ENCODE data around the gene POLR3K. TPM values are rescaled to one million over a fixed set of nuclear protein-coding genes. Genes with fewer than 3 reads are reported as not detected.
A peak's percentile ranks its signal among the peaks of the same experiment; 100 is the strongest.

The POLR3K gene
- total RNA-seq, 1 donor from 2014 or later = 26.5 TPM

GRCh38 chr16:78444-79150, 25.2 kb upstream of the POLR3K start:
- Mint-ChIP-seq H3K27me3 (peaks cover 6% of the 10 kb centered on the region), H3K4me3 (peak overlapping the region; percentile 91), H3K4me1 (peaks cover 40% of the 10 kb centered on the region), H3K36me3 (ENCODE audit: low read depth) (peaks cover 17% of the 10 kb centered on the region), H3K27ac (peak overlapping the region; percentile 88), H3K9me3 (no peaks in the 10 kb centered on the region)
- ChIA-PET POLR2A (interaction anchor here (0.9 to 2.6 kb wide), 6 partner anchors 11 to 283 kb away, joined by 4 to 16 read pairs (median 8); partner anchors contain the start of genes POLR3K and SNRNP25), CTCF (interaction anchor here (1.9 to 3.2 kb wide), 2 partner anchors 13 to 18 kb away, joined by 4 to 19 read pairs; no protein-coding TSS in a partner anchor)
- DNase-seq = no peak
- TF ChIP-seq, protein P1, sequence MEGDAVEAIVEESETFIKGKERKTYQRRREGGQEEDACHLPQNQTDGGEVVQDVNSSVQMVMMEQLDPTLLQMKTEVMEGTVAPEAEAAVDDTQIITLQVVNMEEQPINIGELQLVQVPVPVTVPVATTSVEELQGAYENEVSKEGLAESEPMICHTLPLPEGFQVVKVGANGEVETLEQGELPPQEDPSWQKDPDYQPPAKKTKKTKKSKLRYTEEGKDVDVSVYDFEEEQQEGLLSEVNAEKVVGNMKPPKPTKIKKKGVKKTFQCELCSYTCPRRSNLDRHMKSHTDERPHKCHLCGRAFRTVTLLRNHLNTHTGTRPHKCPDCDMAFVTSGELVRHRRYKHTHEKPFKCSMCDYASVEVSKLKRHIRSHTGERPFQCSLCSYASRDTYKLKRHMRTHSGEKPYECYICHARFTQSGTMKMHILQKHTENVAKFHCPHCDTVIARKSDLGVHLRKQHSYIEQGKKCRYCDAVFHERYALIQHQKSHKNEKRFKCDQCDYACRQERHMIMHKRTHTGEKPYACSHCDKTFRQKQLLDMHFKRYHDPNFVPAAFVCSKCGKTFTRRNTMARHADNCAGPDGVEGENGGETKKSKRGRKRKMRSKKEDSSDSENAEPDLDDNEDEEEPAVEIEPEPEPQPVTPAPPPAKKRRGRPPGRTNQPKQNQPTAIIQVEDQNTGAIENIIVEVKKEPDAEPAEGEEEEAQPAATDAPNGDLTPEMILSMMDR (IDR thresholded peaks at IDR 0.05) = no peak
- peak; percentile 19 for ATAC-seq (ENCODE audit: low read depth)
- intact Hi-C loops (cut with micrococcal nuclease) = loop anchor here (2.0 kb wide), 1 partner anchor 60 kb away; the partner anchor contains the start of gene NPRL3

GRCh38 chr16:77807-78443, 24.5 kb upstream of the POLR3K start, which contains the start of gene MPG:
Gene MPG, plus strand, starts transcription at chr16:78225. Its CDS starts 85 bp downstream, at chr16:78310.
- ChIA-PET POLR2A (interaction anchor here (0.8 to 2.6 kb wide), 8 partner anchors 12 to 284 kb away, joined by 3 to 16 read pairs (median 4); partner anchors contain the start of genes NPRL3, POLR3K and SNRNP25), CTCF (interaction anchor here (1.4 to 3.2 kb wide), 2 partner anchors 12 to 19 kb away, joined by 12 to 19 read pairs; no protein-coding TSS in a partner anchor)
- ATAC-seq (ENCODE audit: low read depth) (peak; percentile 88), DNase-seq (peak; percentile 86)
- TF ChIP-seq, protein P1 (IDR thresholded peaks at IDR 0.05) = no peak
- H3K27me3 Mint-ChIP-seq = peaks cover 9% of the 10 kb centered on the region
- peak within 1 kb of the TSS; percentile 88 for H3K27ac Mint-ChIP-seq
- H3K4me3 Mint-ChIP-seq = peak within 1 kb of the TSS; percentile 91
- peaks cover 16% of the 10 kb centered on the region for H3K36me3 Mint-ChIP-seq (ENCODE audit: low read depth)
- H3K4me1 Mint-ChIP-seq = peaks cover 35% of the 10 kb centered on the region
- no peaks in the 10 kb centered on the region for H3K9me3 Mint-ChIP-seq
- intact Hi-C loops (cut with micrococcal nuclease) = loop anchor here (1.0 to 2.0 kb wide), 3 partner anchors 13 to 61 kb away; partner anchors contain the start of genes NPRL3, POLR3K and SNRNP25

GRCh38 chr16:77273-77806, 23.9 kb upstream of the POLR3K start:
- peak overlapping the region; percentile 56 for H3K27ac Mint-ChIP-seq
- peak; percentile 42 for ATAC-seq (ENCODE audit: low read depth)

DNA sequence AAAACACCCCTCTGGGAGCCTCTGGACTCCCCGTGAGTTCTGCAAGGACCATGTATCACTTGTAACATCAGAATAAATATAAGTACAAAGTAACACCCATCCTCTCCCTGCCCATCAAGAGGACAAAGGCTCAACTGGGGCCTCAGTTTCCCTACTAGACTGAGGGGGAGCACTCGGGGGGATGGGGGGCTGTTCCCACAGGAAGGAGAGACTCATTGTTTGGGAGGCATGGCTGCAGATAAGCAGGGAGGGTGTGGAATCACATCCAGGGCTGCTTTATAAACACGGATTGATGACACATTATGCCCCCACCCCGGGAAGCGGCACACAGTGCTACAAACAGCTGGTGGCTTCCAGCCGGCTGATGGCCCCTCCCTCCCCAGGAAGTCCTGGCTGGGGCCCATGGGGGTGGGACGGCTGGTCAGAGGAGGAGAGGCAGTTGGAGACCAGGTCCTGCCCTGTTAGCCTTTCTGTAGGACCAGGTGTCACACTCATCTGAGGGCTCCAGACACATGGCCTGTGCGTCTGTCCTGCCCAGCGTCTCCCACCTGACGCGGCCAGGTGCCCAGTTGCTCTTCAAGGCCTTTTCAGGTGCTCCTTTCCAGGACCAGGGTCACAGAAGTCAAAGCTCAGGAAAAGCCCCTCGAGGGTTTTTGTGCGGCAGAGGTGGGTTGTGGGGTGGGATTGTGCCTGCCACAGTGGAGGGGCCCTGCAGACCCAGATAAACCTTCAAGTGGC, 23.3 kb upstream of the POLR3K start:
- no peak for DNase-seq
- TF ChIP-seq, protein P1 (IDR thresholded peaks at IDR 0.05) = no peak
- intact Hi-C loops (cut with micrococcal nuclease) = loop anchor here (1.0 kb wide), 2 partner anchors 11 to 23 kb away; partner anchors contain the start of genes POLR3K and SNRNP25
- ATAC-seq (ENCODE audit: low read depth) = no peak
- Mint-ChIP-seq H3K27me3 (peaks cover 10% of the 10 kb centered on the region), H3K9me3 (no peaks in the 10 kb centered on the region), H3K4me1 (peaks cover 38% of the 10 kb centered on the region), H3K36me3 (ENCODE audit: low read depth) (peaks cover 16% of the 10 kb centered on the region), H3K4me3 (peak overlapping the region; percentile 78), H3K27ac (peak overlapping the region; percentile 56)
- ChIA-PET CTCF (interaction anchor here (1.4 to 3.2 kb wide), 2 partner anchors 11 to 20 kb away, joined by 12 to 19 read pairs; no protein-coding TSS in a partner anchor), POLR2A (interaction anchor here (0.7 to 2.6 kb wide), 6 partner anchors 11 to 276 kb away, joined by 3 to 16 read pairs (median 8); partner anchors contain the start of genes AXIN1, POLR3K and SNRNP25)

More at GRCh38 chr16:77273-77806, 23.9 kb upstream of the POLR3K start:
- DNase-seq = peak; percentile 51
- TF ChIP-seq, protein P1 (IDR thresholded peaks at IDR 0.05) = no peak
- peaks cover 10% of the 10 kb centered on the region for H3K27me3 Mint-ChIP-seq
- H3K4me1 Mint-ChIP-seq = peaks cover 36% of the 10 kb centered on the region
- H3K4me3 Mint-ChIP-seq = peak overlapping the region; percentile 78
- H3K36me3 Mint-ChIP-seq (ENCODE audit: low read depth) = peaks cover 16% of the 10 kb centered on the region
- ChIA-PET CTCF (interaction anchor here (1.4 to 3.2 kb wide), 2 partner anchors 11 to 19 kb away, joined by 12 to 19 read pairs; no protein-coding TSS in a partner anchor), POLR2A (interaction anchor here (0.7 to 2.6 kb wide), 8 partner anchors 12 to 275 kb away, joined by 3 to 16 read pairs (median 4); partner anchors contain the start of genes AXIN1, NPRL3, POLR3K and SNRNP25)
- H3K9me3 Mint-ChIP-seq = no peaks in the 10 kb centered on the region
- intact Hi-C loops (cut with micrococcal nuclease) = loop anchor here (1.0 kb wide), 2 partner anchors 12 to 24 kb away; partner anchors contain the start of genes POLR3K and SNRNP25
